SK-N-SH (cell line): ENCODE data around the gene CSNK1G2. TPM values are rescaled to one million over a fixed set of nuclear protein-coding genes. Genes with fewer than 3 reads are reported as not detected.
A peak's percentile ranks its signal among the peaks of the same experiment; 100 is the strongest.

Experiments used
- CTCF ChIA-PET: fragments of 300-600, 350-600 bp; formaldehyde crosslinking; extraction: SDS; loops from one replicate; lab custom pipeline; 2021; lab: Yijun Ruan, JAX
- POLR2A ChIA-PET: fragments of 350-600 bp; sonication (Branson Sonifier 250); formaldehyde crosslinking; extraction: SDS; loops from one replicate; lab custom pipeline; 2020; ENCODE audit warnings: antibody characterized with exemption, inconsistent platforms; lab: Yijun Ruan, JAX
- DNase-seq: peaks from one replicate; pipeline ENCODE4 v3.0.0; 2012
- H2AFZ ChIP-seq: fragments of 200-600 bp; sonication (generic); 2 replicates; pipeline ENCODE4 v1.8.1; 2016; ENCODE audit warnings: antibody characterized with exemption, mild to moderate bottlenecking, low read depth
- H3F3A ChIP-seq: fragments of 200-600 bp; sonication (generic); replicated peaks from 2 replicates; pipeline ENCODE3; 2016; ENCODE audit warnings: antibody characterized with exemption, mild to moderate bottlenecking; ENCODE audit not compliant: insufficient read depth
- H3K27ac ChIP-seq, 2 experiments: fragments of 200-500 bp in 1 of 2; fragments of 200-600 bp in 1 of 2; sonication (Bioruptor generic) in 1 of 2; sonication (generic), shearing (Covaris generic) in 1 of 2; 2 replicates each; pipeline versions ENCODE4 v1.5.1 to v1.6.1; 2014 to 2016; ENCODE audit warnings: low read depth in 2 of 2, inconsistent platforms in 1 of 2, low read length in 1 of 2, mild to moderate bottlenecking in 1 of 2, mixed read lengths in 1 of 2
- H3K27me3 ChIP-seq: fragments of 200-600 bp; sonication (generic), shearing (Covaris generic); 2 replicates; pipeline ENCODE4 v1.6.1; 2016; ENCODE audit warnings: mixed run types; ENCODE audit not compliant: insufficient read depth
- H3K36me3 ChIP-seq, 2 experiments: fragments of 200-500 bp in 1 of 2; fragments of 200-600 bp in 1 of 2; sonication (Bioruptor generic) in 1 of 2; sonication (generic) in 1 of 2; replicated peaks in 1 of 2; 2 replicates each; pipeline versions ENCODE3 to v1.5.1; 2014 to 2016; ENCODE audit warnings: low read length in 1 of 2, mild to moderate bottlenecking in 1 of 2; ENCODE audit not compliant: insufficient read depth in 2 of 2, control insufficient read depth in 1 of 2
- H3K4me1 ChIP-seq, 2 experiments: fragments of 200-500 bp in 1 of 2; fragments of 200-600 bp in 1 of 2; sonication (Bioruptor generic) in 1 of 2; sonication (generic), shearing (Covaris generic) in 1 of 2; 2 replicates each; pipeline versions ENCODE4 v1.5.1 to v1.6.1; 2014 to 2016; ENCODE audit warnings: low read depth in 1 of 2, low read length in 1 of 2, mixed run types in 1 of 2; ENCODE audit not compliant: insufficient read depth in 2 of 2, control insufficient read depth in 1 of 2
- H3K4me2 ChIP-seq: fragments of 200-600 bp; sonication (generic), shearing (Covaris generic); 2 replicates; pipeline ENCODE4 v1.6.1; 2017; ENCODE audit warnings: mixed run types
- H3K4me3 ChIP-seq, 2 experiments: fragments of 200-500 bp in 1 of 2; fragments of 200-600 bp in 1 of 2; sonication (Bioruptor generic) in 1 of 2; sonication (generic), shearing (Covaris generic) in 1 of 2; 2 replicates each; pipeline versions ENCODE4 v1.5.1 to v1.8.1; 2014 to 2016; ENCODE audit warnings: low read depth in 2 of 2, inconsistent platforms in 1 of 2, low read length in 1 of 2, mild to moderate bottlenecking in 1 of 2, mixed read lengths in 1 of 2, moderate library complexity in 1 of 2
- H3K79me2 ChIP-seq: fragments of 200-600 bp; sonication (generic); 2 replicates; pipeline ENCODE4 v1.8.1; 2017; ENCODE audit warnings: mild to moderate bottlenecking; ENCODE audit not compliant: insufficient read depth
- H3K9ac ChIP-seq: fragments of 200-600 bp; sonication (generic); 2 replicates; pipeline ENCODE4 v1.6.1; 2017; ENCODE audit warnings: mixed run types
- H3K9me2 ChIP-seq: fragments of 200-600 bp; sonication (generic); 2 replicates; pipeline ENCODE4 v1.6.1; 2017; ENCODE audit warnings: mixed run types
- H3K9me3 ChIP-seq: fragments of 200-600 bp; sonication (generic); 2 replicates; pipeline ENCODE4 v1.6.1; 2017; ENCODE audit warnings: mixed run types, mild to moderate bottlenecking, moderate library complexity
- H4K20me1 ChIP-seq: fragments of 200-600 bp; sonication (generic); 2 replicates; pipeline ENCODE4 v1.6.1; 2017; ENCODE audit warnings: mild to moderate bottlenecking, mixed run types; ENCODE audit not compliant: insufficient read depth
- CHD2 ChIP-seq: fragments of 150-350 bp; IDR thresholded peaks from 2 replicates; pipeline ENCODE4 v1.6.1; 2018; ENCODE audit warnings: low read length; ENCODE audit not compliant: partially characterized antibody
- FOSL2 ChIP-seq: IDR thresholded peaks from 2 replicates; pipeline ENCODE4 v1.4.0; 2012; ENCODE audit warnings: low read depth, mild to moderate bottlenecking, moderate library complexity, borderline replicate concordance
- FOXJ3 ChIP-seq: sonication (generic); formaldehyde crosslinking; IDR thresholded peaks from 2 replicates; pipeline ENCODE4 v1.5.1; 2020; ENCODE audit warnings: mild to moderate bottlenecking, missing genetic modification reagents
- FOXM1 ChIP-seq: IDR thresholded peaks from 2 replicates; pipeline ENCODE4 v1.4.0; 2012; ENCODE audit warnings: low read depth, mild to moderate bottlenecking
- GATA2 ChIP-seq: sonication (generic); formaldehyde crosslinking; IDR thresholded peaks from 2 replicates; pipeline ENCODE4 v1.5.0; 2020; ENCODE audit warnings: mild to moderate bottlenecking, missing genetic modification reagents
- MAX ChIP-seq: IDR thresholded peaks from 2 replicates; pipeline ENCODE4 v1.4.0; 2012; ENCODE audit warnings: low read depth
- NFIC ChIP-seq: IDR thresholded peaks from 2 replicates; pipeline ENCODE4 v1.4.0; 2012; ENCODE audit warnings: borderline replicate concordance
- NRF1 ChIP-seq: IDR thresholded peaks from 2 replicates; pipeline ENCODE4 v1.6.1; 2012; ENCODE audit warnings: low read depth, mild to moderate bottlenecking, low read length
- POLR2AphosphoS5 ChIP-seq: IDR thresholded peaks from 2 replicates; pipeline ENCODE4 v1.6.1; 2012; ENCODE audit warnings: low read depth, low read length
- RFX5 ChIP-seq: IDR thresholded peaks from 2 replicates; pipeline ENCODE4 v1.6.1; 2012; ENCODE audit warnings: mild to moderate bottlenecking, improper control_type of control experiment, low read length
- SIN3A ChIP-seq: IDR thresholded peaks from 2 replicates; pipeline ENCODE4 v1.6.1; 2012; ENCODE audit warnings: low read depth, mild to moderate bottlenecking, low read length, moderate library complexity, borderline replicate concordance
- TAF1 ChIP-seq: IDR thresholded peaks from 2 replicates; pipeline ENCODE4 v1.6.1; 2012; ENCODE audit warnings: low read depth, mild to moderate bottlenecking, low read length, moderate library complexity, borderline replicate concordance
- TEAD4 ChIP-seq: IDR thresholded peaks from 2 replicates; pipeline ENCODE4 v1.4.0; 2012; ENCODE audit warnings: mild to moderate bottlenecking, borderline replicate concordance; ENCODE audit not compliant: insufficient read depth
- ZBTB33 ChIP-seq: IDR thresholded peaks from 2 replicates; pipeline ENCODE4 v1.4.0; 2012; ENCODE audit warnings: low read depth, borderline replicate concordance
- WGBS: methylation state at CpG from one replicate; pipeline ENCODE4 v1.1.6; 2017; ENCODE audit warnings: low lambda C conversion rate; 5-methylcytosine and 5-hydroxymethylcytosine counted together
- polyA plus RNA-seq, 3 experiments: library from polyadenylated mRNA; depleted of rRNA; stranded (reverse); fragments of >200 nt; gene quantifications; 2 replicates each; pipeline ENCODE4 v1.2.3, GENCODE V29; 2012

The CSNK1G2 gene
- polyA plus RNA-seq, 1 of the 3 experiments (the other 2 are of a cell fraction) = 79.4 TPM

GRCh38 chr19:2013683-2013961 is 72.7 kb downstream of the CSNK1G2 start:
- Histone ChIP-seq H3K79me2 (peaks cover 77% of the 10 kb centered on the region), H3K27me3 (no peaks in the 10 kb centered on the region), H3K9me3 (no peaks in the 10 kb centered on the region), H3K4me2 (peak overlapping the region; percentile 94), H3F3A (peaks cover 9% of the 10 kb centered on the region), H3K9ac (no peak overlapping the region), H3K9me2 (no peaks in the 10 kb centered on the region), H3K36me3 (no peaks in the 10 kb centered on the region), H2AFZ (no peak overlapping the region), H3K4me1 (peaks cover 4 to 18% of the 10 kb centered on the region in 2 experiments; a peak in 2 of 4 replicates), H4K20me1 (peaks cover 15% of the 10 kb centered on the region), H3K27ac (no peak overlapping the region), H3K4me3 (no peak overlapping the region)
- DNase-seq = peak; percentile 37
- POLR2A ChIA-PET = no interaction called here
- CTCF ChIA-PET = no interaction called here
- TF ChIP-seq NFIC (no peak), POLR2AphosphoS5 (no peak), SIN3A (no peak), RFX5 (no peak), CHD2 (no peak), NRF1 (no peak), TEAD4 (no peak)
- 93% methylated on average over 6 of the region's 6 CpGs for WGBS

GRCh38 chr19:2014131-2014571 is 73.2 kb downstream of the CSNK1G2 start:
- WGBS = 83% methylated on average over 5 of the region's 5 CpGs
- peaks cover 9% of the 10 kb centered on the region for H3F3A ChIP-seq
- peak overlapping the region; percentile 61 for H3K9ac ChIP-seq
- POLR2A ChIA-PET = no interaction called here
- no peak for DNase-seq
- no peaks in the 10 kb centered on the region for H3K9me3 ChIP-seq
- H3K27ac ChIP-seq = no peak overlapping the region; a peak in 1 of 4 replicates
- H4K20me1 ChIP-seq = peaks cover 15% of the 10 kb centered on the region
- no peak for TF ChIP-seq TAF1
- no peak for TF ChIP-seq ZBTB33
- TF ChIP-seq FOSL2 = no peak
- TF ChIP-seq GATA2 (CRISPR knock-in tag) = no peak
- TF ChIP-seq MAX = no peak
- no peak for TF ChIP-seq FOXJ3 (CRISPR knock-in tag)
- no peak for TF ChIP-seq CHD2
- TF ChIP-seq FOXM1 = no peak
- H3K4me3 ChIP-seq = peak overlapping the region; percentile 60 to 64; a peak in 3 of 4 replicates
- H3K9me2 ChIP-seq = no peaks in the 10 kb centered on the region
- peaks cover 4 to 18% of the 10 kb centered on the region in 2 experiments; a peak in 2 of 4 replicates for H3K4me1 ChIP-seq
- CTCF ChIA-PET = no interaction called here
- no peak overlapping the region for H2AFZ ChIP-seq
- peaks cover 71% of the 10 kb centered on the region for H3K79me2 ChIP-seq
- no peaks in the 10 kb centered on the region for H3K36me3 ChIP-seq
- no peaks in the 10 kb centered on the region for H3K27me3 ChIP-seq
- H3K4me2 ChIP-seq = peak overlapping the region; percentile 94
